Putamen (tissue), 1 donor: ENCODE results near the gene SPATA20.

Experiments used
- DNase-seq: peaks from one replicate; pipeline ENCODE4 v3.0.0-alpha.2; 2016; ENCODE audit warnings: low spot score

The SPATA20 gene

DNA sequence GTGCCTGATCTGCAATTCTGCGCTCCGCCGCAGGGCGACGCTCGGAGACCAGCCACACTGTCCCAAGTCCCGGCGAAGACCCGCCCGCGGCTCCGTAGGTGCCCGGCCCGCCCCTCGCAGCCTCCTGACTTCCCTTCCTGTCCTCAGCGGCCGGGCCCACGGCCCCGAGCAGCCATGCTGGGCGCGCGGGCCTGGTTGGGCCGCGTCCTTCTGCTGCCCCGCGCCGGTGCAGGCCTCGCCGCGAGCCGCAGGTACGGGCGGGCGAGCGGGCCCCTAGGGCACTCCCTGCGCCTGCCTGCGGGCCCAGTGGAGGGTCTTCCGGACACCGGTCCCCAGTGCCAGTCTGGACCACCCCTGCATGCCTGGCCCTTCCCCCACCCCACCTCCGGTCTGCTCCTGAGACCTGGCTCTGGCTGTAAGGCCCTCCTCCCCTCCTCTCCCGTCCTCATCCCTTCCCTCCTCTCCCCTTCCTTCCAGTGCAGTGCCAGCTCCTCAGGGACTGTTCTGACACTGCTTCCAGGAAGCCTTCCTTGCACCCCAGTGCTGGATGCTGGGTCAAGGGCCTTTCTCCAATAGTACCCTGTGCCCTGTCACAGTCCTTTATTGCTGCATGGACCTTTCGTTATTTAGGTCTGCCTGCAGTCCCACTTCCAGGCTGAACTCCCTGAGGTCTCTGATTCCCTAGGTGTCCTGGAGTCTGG lies at the start of gene SPATA20:
SPATA20 (plus strand) TSS at position 140 of the 701 bp plus-strand sequence; CDS start at position 175, 35 bp downstream.
- DNase-seq: peak; percentile 73

- no peak for DNase-seq
Observed at GRCh38 chr17:50498021-50498874, 48.7 kb upstream of the SPATA20 start.

DNA sequence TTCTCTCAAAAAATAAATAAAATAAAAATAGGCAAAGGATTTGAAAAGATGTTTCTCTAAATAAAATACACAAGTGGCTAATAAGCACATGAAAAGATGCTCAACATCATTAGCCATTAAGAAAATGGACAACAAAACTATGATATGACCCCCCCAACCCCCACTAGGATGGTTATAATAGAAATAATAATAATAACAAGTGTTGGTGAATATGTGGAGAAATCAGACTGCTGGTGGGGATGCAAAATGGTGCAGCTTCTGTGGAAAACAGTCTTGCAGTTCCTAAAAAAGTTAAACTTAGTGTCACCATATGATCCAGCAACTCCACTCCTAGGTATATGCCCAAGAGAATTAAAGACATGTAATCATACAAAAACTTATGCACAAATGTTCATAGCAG lies 47.7 kb upstream of the SPATA20 start:
- DNase-seq: no peak

- no peak for DNase-seq
Observed at GRCh38 chr17:50499721-50500120, 47.3 kb upstream of the SPATA20 start.

DNA sequence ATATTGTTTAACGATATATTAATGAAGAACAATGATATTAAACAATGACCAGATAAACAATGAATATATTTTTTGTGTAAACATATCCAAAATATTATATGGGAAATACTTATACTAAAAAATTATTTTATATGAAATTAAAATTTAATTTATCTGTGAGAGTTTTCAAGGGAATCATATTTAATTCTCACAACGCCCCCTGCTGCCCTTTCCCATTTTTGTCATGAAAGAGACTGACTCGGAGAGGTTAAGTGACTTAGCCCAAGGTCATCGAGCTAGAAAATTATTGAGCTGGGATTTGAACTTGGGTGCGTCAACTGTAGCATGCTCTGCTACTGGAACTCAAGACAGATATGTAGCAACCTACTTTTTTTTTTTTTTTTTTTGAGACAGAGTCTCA lies 45.9 kb upstream of the SPATA20 start:
- DNase-seq: no peak

DNA sequence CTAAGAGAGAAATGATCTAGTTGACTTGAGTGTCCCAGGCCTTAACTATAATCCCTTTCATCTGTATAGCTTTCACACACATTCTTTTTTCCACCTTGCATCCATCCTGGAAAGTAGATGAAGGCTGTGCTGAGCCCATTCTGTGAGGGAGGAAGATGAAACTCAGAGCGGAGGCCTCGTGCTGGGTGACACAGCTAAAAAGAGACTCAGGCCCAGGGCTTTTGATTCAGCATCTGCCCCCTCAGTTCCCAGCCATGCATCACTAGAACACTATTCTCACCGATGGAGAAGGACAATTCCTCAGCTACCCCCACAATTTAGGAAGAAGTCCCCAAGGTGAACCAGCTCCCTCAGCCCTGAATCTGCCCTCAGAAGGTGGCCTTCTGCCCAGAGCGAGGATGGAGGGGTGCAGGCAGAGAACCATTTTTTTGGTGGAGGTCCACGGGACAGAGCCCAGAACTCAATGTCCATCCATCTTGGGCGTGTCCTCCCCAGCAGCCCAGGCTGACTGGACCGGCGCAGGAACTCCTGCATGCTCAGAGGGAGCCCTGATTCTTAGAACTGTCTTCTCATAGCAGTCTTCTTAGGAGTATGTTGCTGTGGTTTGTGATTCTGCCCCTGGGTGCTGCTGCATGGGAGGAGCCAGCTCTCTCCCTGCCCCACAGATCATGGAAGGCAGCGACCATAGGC lies 44.5 kb upstream of the SPATA20 start:
- no peak for DNase-seq

DNA sequence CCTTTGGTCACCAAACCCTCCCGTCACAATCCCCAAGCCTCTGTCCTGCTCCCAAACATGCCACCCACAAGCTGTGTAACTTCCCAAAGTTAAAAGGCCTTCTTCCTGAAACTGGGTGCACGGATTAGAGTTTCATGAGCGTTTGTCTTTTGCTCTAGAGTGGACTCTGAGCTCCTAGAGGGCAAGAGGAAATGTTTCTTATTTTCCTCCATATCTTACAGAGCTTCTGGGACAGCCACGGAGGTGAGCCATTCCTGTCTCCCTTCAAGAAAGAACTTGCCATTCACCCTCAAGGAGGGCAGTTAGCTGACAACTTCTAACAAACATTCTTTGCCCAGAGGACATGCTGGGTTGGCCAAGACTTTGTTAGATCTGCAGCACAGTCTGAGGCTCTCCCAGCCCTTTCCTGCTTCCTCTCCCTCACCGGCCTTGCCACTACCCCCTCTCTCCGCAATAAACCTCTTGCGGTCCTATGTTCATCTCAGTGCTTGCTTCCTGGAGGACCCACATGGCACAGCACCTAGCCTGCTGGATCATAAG lies 41.3 kb upstream of the SPATA20 start:
- DNase-seq: no peak

DNA sequence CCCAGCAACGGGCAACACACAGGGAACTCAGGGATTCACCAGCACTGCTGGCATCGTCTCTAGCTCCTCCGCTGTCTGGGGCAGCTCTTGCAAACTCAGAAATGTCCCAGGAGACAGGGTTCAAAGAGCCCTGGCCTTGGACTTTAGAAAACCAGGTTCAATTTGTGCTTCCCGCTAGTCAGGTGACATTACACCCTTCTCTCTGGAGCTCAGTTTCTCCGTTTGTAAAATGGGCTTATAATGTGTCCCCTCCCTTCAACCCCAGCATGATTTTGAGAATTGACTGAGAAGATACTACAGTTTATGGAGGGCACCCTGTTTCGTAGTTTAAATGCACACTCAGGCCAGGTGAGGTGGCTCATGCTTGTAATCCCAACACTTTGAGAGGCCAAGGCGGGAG lies 40.7 kb upstream of the SPATA20 start:
- no peak for DNase-seq

GRCh38 chr17:50507871-50508572 lies 39.0 kb upstream of the SPATA20 start, which contains the start of gene MYCBPAP:
Gene MYCBPAP (plus strand): TSS chr17:50508439. CDS start chr17:50508675, 236 bp downstream.
- peak; percentile 73 for DNase-seq

- DNase-seq: no peak
Observed at GRCh38 chr17:50508573-50509460, 38.2 kb upstream of the SPATA20 start.

DNA sequence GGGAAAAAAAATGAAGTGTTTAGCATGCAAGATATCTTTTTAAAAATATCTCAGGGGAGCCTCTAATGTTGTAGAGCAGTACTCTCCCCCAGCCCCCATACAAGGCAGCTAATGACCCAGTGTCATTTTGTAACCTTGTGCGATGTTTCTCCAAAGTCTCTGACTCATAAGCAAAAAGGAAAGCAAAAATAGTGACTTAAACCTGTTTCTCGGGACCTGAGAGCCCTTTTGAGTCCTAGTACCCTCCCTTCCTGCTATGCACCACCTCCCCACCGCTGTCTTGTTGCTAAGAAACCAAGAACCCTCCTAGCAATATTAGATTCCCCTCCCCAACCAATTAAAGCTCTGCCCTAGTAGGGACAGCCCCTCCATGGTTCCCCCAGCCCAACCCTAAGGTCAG lies 35.9 kb upstream of the SPATA20 start:
- no peak for DNase-seq

DNA sequence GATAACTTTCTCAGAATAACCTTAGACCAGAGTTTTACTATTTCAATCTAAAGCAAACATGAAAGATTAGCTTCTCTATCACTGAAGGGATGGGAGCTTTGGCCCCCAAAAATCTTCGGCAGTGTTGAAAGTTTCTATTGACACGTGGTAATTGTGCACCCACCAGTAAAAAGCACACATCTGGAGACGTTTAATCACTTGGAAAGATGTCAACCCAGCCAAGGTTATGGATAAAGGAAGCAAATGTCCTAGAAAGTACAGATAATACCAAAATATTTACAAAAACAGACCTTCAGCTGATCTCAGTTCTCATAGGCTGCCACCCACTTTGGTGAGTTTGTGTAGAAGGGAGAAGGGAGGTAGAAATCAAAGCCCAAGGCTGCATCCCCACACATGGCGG lies 33.5 kb upstream of the SPATA20 start:
- no peak for DNase-seq

DNA sequence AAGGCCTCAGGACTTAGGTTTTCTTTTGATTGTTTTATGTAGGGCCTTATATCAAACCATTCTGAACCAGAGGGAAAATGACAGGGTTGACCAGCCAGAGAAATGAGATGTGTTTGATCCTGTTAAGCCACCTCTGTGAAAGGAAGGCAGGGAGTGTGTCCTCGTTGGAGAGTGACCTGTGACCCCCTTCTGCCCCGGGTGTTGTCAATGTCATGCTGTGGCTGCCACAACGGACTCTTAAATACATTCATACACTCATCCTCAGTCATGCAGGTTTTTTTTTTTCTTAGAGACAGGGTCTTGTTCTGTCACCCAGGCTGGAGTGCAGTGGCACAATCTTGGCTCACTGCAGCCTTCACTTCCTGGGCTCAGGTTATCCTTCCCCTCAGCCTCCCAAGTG lies 32.6 kb upstream of the SPATA20 start:
- no peak for DNase-seq

GRCh38 chr17:50514936-50515702 lies 31.9 kb upstream of the SPATA20 start:
- DNase-seq: no peak

GRCh38 chr17:50517011-50517410 lies 30.0 kb upstream of the SPATA20 start:
- no peak for DNase-seq

- DNase-seq: no peak
Observed at GRCh38 chr17:50517504-50518383, 29.2 kb upstream of the SPATA20 start.

GRCh38 chr17:50518384-50519023 lies 28.5 kb upstream of the SPATA20 start:
- DNase-seq: no peak

DNA sequence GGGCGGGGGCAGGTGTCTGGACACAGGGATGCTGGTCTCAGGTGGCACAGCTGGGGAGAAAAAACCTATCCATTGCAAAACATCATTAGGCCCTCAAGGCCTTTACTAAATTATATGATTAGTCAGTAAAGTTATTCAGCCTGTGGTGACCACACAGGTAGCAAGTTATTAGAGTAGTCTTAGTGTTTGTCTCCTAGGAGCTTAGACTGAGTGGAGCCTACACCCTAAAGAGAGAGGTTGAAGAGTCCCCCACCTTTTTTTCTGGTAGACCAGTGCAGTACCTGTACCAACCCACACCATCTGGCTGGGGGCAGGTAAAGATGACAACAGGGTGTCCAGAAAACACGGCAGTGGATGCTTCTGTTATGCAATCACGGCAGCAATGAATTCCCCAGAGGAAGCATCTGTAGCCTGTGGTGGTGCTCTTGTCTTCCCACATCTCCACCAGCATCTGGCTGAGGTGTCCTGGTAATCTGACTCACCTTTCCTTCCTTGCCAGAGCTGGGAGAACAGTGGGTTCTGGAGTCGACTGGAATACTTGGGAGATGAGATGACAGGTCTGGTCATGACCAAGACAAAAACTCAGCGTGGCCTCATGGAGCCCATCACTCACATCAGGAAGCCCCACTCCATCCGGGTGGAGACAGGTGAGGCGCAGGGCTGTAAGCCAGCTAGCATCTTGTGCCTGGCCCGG lies 27.7 kb upstream of the SPATA20 start:
- DNase-seq: no peak
